ENCODE data around the gene CXCR2.

CXCR2 gene

GRCh38 chr2:218137514-218137913, 11.7 kb downstream of the CXCR2 start:
- in situ Hi-C loops (cut with HindIII; ENCODE audit: low pct_ligation_motif_present, low sequenced_read_pairs) = no loop called here
- no peak for DNase-seq
- Histone ChIP-seq H3K36me3 (replicated peaks) (no peaks in the 10 kb centered on the region), H3K4me3 (ENCODE audit: low read depth, low read length) (no peak overlapping the region), H3K27ac (no peak overlapping the region), H3K27me3 (replicated peaks) (no peaks in the 10 kb centered on the region)
- TF ChIP-seq, protein P1, sequence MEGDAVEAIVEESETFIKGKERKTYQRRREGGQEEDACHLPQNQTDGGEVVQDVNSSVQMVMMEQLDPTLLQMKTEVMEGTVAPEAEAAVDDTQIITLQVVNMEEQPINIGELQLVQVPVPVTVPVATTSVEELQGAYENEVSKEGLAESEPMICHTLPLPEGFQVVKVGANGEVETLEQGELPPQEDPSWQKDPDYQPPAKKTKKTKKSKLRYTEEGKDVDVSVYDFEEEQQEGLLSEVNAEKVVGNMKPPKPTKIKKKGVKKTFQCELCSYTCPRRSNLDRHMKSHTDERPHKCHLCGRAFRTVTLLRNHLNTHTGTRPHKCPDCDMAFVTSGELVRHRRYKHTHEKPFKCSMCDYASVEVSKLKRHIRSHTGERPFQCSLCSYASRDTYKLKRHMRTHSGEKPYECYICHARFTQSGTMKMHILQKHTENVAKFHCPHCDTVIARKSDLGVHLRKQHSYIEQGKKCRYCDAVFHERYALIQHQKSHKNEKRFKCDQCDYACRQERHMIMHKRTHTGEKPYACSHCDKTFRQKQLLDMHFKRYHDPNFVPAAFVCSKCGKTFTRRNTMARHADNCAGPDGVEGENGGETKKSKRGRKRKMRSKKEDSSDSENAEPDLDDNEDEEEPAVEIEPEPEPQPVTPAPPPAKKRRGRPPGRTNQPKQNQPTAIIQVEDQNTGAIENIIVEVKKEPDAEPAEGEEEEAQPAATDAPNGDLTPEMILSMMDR (IDR thresholded peaks at IDR 0.05; ENCODE audit: low read depth, low read length, missing control alignments) = no peak

DNA sequence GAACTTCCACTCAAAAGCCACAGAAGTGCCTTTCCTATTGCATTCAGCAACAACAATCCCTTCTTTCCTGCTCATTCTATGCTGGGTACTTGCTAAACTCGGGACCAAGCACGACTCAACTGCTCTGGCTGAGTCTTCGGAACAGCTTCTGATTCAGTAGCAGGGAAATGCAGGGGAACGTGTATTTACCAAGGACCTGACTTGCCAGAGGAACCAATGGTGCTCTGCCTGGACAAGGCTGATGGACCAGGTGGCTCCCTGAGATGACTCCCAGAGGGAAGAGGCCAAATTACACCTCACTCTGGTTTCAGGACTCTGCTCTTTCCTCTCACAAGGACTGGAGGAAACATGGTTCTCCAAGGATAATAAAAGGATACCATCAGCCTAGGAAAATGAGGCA, 12.2 kb downstream of the CXCR2 start:
- Histone ChIP-seq H3K27ac (no peak overlapping the region), H3K4me3 (ENCODE audit: low read depth, low read length) (no peak overlapping the region), H3K27me3 (replicated peaks) (no peaks in the 10 kb centered on the region), H3K36me3 (replicated peaks) (no peaks in the 10 kb centered on the region)
- TF ChIP-seq, protein P1 (IDR thresholded peaks at IDR 0.05; ENCODE audit: low read depth, low read length, missing control alignments) = no peak
- DNase-seq = no peak
- in situ Hi-C loops (cut with HindIII; ENCODE audit: low pct_ligation_motif_present, low sequenced_read_pairs) = no loop called here

GRCh38 chr2:218145124-218145523, 19.3 kb downstream of the CXCR2 start:
- Histone ChIP-seq H3K36me3 (replicated peaks) (no peaks in the 10 kb centered on the region), H3K27ac (no peak overlapping the region), H3K4me3 (ENCODE audit: low read depth, low read length) (no peak overlapping the region), H3K27me3 (replicated peaks) (peaks cover 2% of the 10 kb centered on the region)
- no peak for DNase-seq
- in situ Hi-C loops (cut with HindIII; ENCODE audit: low pct_ligation_motif_present, low sequenced_read_pairs) = no loop called here
- TF ChIP-seq, protein P1 (IDR thresholded peaks at IDR 0.05; ENCODE audit: low read depth, low read length, missing control alignments) = no peak

DNA sequence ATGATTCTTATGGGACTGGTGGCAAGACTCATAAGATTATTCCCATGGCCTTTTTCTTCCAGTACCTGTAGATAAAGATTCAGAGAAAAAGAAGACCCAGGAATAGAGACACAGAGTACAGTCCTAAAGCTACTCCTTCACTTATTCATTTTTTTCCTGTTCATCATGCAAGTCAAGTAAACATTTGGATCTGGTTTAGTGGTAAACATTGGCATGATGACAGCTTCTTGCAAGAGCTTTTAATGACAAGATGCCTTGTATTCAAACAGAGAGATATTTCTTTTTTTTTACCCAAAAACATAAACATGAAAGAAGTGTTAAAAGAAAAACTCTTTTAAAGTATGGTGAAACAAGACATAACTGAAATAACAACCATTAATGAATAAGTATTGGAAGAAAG, 20.2 kb downstream of the CXCR2 start:
- in situ Hi-C loops (cut with HindIII; ENCODE audit: low pct_ligation_motif_present, low sequenced_read_pairs) = no loop called here
- no peak for DNase-seq
- H3K36me3 ChIP-seq (replicated peaks) = no peaks in the 10 kb centered on the region
- no peak overlapping the region for H3K27ac ChIP-seq
- peaks cover 2% of the 10 kb centered on the region for H3K27me3 ChIP-seq (replicated peaks)
- H3K4me3 ChIP-seq (ENCODE audit: low read depth, low read length) = no peak overlapping the region
- TF ChIP-seq, protein P1 (IDR thresholded peaks at IDR 0.05; ENCODE audit: low read depth, low read length, missing control alignments) = no peak

- Histone ChIP-seq H3K27me3 (replicated peaks) (peaks cover 2% of the 10 kb centered on the region), H3K36me3 (replicated peaks) (no peaks in the 10 kb centered on the region), H3K27ac (no peak overlapping the region), H3K4me3 (ENCODE audit: low read depth, low read length) (no peak overlapping the region)
- DNase-seq = no peak
- TF ChIP-seq, protein P1 (IDR thresholded peaks at IDR 0.05; ENCODE audit: low read depth, low read length, missing control alignments) = no peak
- in situ Hi-C loops (cut with HindIII; ENCODE audit: low pct_ligation_motif_present, low sequenced_read_pairs) = no loop called here
Measured at GRCh38 chr2:218149098-218149497, 23.3 kb downstream of the CXCR2 start.

GRCh38 chr2:218149848-218150440, 24.1 kb downstream of the CXCR2 start:
- Histone ChIP-seq H3K4me3 (ENCODE audit: low read depth, low read length) (no peak overlapping the region), H3K36me3 (replicated peaks) (no peaks in the 10 kb centered on the region), H3K27ac (no peak overlapping the region), H3K27me3 (replicated peaks) (peaks cover 2% of the 10 kb centered on the region)
- TF ChIP-seq, protein P1 (IDR thresholded peaks at IDR 0.05; ENCODE audit: low read depth, low read length, missing control alignments) = no peak
- in situ Hi-C loops (cut with HindIII; ENCODE audit: low pct_ligation_motif_present, low sequenced_read_pairs) = no loop called here
- DNase-seq = no peak

Data from brain microvascular endothelial cell (primary cell).